ENCODE results near the gene VWC2.

DNA sequence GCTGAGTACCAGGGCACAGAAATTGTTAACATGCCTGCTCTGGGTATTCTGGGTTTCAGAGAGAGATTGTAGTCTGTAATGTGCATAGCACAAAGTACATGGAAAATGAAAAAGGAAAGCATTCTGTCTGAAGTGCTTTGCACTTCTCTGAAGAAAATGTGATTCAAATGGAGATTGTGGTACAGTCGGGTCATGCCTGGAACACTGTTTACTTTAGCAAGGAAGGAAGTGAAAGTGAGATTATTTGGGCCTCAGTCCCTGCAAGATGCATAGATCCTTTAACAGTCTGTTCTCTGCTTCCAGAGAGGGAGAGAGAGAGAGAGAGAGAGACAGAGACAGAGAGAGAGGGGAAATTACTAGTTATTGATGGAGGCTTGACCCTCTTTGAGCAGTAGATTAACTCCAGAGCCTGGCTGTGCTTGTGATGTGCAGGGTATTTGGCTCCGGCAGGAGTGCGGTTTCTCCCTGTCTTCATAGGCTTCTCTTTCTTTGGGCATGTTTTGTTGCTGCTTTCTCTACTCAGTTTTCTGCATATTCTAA is 5.4 kb downstream of the VWC2 start:
- TF ChIP-seq, protein P1, sequence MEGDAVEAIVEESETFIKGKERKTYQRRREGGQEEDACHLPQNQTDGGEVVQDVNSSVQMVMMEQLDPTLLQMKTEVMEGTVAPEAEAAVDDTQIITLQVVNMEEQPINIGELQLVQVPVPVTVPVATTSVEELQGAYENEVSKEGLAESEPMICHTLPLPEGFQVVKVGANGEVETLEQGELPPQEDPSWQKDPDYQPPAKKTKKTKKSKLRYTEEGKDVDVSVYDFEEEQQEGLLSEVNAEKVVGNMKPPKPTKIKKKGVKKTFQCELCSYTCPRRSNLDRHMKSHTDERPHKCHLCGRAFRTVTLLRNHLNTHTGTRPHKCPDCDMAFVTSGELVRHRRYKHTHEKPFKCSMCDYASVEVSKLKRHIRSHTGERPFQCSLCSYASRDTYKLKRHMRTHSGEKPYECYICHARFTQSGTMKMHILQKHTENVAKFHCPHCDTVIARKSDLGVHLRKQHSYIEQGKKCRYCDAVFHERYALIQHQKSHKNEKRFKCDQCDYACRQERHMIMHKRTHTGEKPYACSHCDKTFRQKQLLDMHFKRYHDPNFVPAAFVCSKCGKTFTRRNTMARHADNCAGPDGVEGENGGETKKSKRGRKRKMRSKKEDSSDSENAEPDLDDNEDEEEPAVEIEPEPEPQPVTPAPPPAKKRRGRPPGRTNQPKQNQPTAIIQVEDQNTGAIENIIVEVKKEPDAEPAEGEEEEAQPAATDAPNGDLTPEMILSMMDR (IDR thresholded peaks at IDR 0.05) = no peak
- no peak for TF ChIP-seq POLR2AphosphoS5 (IDR thresholded peaks at IDR 0.05; ENCODE audit: insufficient read depth in 1 of 2, low read depth in 1 of 2)
